Activated CD4-positive, alpha-beta T cell treated with anti-CD3 and anti-CD28 coated beads, Interleukin-2, Interleukin-4, amounts not matched to agents 100 ng/mL and 50 ng/mL, durations not matched to agents 16 hours and 8 hours (primary cell): ENCODE results near the gene LPAR5.

Source experiments
- DNase-seq: peaks from one replicate; pipeline ENCODE4 v3.0.0-alpha.2; 2020; ENCODE audit warnings: low spot score

Gene LPAR5

DNA sequence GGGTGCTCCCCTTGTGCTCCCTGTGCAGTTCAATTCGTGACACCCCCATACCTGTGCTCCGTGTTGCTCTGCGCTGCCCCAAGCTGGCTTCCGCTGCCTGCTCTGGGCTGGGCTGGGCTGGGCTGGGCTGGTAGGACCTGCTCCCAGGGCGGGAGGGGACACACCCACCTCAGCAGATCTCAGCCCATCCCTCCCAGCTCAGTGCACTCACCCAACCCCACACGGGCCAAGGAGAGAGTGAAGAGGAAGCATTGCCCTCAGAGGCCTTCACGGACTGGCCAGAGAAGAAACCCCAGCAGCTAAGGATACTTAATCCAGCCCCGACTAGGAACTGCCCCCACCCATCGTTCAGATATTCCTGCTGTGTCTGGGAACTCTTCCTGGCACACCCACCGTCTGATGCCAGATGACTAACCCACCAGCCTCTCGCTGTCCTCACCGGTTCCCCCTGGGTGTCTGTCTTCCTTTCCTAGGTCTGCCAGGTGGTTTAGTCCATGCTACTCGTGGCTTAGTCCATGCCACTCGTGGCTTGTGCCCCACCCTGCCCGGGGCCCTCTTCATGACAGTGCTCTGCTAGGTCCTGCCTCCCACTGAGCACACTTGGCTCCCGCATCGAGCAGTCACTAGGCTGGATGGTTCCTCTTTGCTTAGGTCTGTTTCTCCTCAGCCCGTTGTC is at the start of gene LPAR5:
Gene LPAR5, minus strand, starts transcription at position 104 of the 676 bp plus-strand sequence. CDS start 14,711 bp downstream, outside the sequence.
- no peak for DNase-seq

DNA sequence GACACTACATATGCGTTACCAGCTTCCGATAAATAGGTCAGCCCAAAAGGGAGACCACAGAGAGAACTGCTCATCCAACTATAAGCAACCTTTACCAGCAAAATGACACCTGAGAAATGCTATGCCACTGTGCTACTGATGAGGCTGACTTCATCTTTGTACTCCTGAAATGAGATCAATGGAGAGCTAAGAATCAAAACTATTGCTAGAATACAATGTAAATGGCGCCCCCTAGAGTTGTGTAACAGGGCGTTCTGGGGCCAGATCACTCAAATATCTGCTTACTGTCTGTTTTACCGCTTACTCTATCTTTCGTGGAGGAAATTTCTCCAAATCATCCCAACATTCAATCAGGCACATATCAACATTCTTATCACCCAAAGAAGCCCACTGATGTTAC is 48.9 kb upstream of the LPAR5 start:
- peak; percentile 79 for DNase-seq

DNA sequence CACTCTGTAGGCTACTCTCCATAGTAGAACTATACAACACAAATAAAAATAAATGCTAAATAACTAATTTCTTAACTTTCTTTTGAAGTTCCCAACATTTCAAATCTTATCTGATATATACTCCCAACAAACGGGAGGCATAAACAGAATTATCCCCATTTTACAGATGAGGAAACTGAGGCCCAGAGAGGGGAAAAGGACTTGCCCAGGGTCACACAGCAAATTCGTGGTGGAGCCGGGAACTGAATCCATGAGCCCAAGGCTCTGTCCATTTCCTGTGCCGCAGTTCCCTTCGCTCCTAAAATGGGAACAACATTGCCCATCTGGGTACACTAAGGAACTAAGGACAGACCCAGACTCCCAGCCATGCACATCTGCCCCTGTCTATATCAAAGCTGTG is 41.2 kb upstream of the LPAR5 start:
- DNase-seq = no peak

DNA sequence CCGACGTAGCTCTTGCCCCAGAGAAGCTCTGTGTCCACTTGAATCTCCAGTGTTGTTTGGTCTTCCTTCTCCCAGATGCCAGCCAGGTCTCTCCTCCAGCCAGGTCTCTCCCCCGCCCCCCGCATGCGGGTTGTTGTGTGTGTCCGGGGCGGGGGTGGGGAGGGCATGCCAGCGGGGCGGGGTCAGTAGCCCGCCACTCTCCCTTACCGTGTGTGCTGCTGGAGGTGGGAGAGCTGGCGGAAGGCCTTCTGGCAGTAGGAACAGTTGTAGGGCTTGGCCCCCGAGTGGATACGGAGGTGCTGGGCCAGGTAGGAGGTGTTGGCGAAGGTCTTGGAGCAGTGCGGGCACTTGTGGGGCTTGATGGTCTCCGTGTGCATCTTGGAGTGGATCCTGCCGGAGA is 36.4 kb upstream of the LPAR5 start:
- DNase-seq = no peak

DNA sequence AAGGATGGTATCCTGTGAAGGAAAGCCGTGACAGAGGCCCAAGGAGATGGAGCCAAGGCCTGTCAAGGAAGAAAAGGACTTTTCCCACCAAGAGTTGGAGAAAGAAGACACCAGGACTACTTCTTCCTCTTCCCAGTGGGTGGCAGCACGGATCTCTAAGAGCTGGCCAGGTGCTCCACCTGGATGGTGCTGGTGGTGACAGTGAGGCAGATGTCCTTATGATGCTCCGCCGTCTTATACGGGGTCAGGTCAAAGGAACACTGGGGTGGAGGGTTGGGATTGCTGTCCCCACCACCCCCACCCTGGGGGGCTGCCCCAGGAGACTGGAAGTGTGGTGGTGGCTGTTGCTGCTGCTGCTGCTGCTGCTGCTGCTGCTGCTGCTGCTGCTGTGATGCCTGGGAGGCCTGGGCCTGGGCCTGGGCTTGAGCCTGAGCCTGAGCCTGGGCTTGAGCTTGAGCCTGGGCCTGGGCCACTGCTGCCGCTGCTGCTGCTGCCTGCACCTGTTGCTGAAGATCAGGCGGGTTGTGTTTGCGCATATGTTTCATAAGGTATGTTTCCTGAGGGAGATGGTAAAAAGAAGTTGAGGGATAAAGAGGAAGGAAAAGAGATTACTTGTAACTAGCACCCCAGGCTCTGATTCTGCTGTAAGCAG is 31.9 kb upstream of the LPAR5 start:
- DNase-seq = no peak

DNA sequence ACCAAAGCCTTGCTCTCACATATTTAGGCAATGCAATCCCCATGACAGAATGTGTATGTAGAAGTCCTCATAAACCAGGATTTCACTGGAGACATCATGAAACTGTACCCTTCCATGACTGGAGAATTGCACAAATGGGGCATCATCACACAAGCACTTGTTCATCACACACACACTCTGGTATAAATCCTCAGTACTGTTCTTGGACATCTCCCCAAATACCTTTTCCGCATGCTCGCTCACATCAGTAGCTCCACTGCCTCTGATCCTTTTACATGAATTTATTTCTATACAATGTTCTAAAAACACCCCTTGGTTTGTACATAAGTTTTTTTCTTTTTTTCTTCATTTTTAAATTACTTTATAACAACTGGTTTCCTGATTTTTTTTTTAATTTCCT is 30.5 kb upstream of the LPAR5 start:
- no peak for DNase-seq

DNA sequence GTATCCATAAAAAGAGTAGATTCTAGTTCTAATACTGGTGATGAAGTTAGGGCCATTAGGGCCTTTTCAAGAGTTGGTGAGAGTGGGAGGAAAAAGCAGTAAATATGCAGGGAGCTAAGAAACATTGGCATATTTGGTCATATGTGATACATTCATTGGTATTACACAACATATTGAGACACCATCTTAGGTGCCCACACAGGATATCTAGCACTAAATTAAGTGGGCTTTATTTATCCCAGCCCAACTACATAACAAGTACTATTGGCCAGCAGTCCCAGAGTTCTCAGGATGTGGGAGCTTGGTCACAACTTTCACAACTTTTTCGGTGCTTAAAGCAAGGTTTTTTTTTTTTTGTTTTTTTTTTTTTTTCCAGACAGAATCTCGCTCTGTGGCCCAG is 29.1 kb upstream of the LPAR5 start:
- no peak for DNase-seq

DNA sequence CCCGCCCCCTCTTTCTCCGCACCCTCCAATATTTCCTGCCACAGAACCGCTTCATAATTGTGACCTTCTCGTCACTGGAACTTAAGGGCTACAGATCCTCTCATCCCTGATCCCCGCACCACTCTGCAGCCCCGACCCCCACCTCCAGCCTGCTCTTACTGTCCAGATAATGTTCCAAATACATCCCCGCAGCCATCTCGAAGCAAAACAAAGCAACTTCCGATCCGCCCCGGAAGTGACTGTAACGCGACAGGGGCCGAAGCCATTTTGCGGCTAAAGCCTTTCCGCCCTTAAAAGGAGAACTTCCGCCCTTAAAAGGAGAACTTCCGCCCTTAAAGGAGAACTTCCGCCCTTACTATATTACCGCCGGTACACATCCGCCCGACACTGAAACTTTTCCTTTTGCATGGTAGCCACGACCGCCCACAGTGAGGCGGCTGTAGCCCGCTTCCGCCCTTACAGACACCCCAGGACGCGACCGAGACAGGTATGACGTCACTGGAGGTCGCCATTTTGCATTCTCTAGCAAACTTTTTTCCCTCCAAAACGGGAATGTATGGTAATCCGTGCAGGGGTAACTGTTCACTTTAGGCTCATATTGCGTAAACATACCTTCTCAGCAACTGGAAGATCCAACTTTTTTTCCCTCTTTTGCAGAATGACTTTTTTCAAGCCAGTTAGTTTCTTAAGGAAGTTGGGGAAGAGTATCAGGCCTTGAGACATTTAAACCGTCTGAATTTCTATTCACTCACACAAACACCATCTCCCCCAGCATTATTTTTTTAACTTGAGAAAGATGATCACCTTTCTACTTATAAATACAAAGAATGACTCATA is 27.4 kb upstream of the LPAR5 start, which contains the start of gene ING4:
Gene ING4, minus strand, starts transcription at position 214 of the 837 bp plus-strand sequence. Its CDS starts 18 bp downstream, at position 196.
- DNase-seq = peak; percentile 99

DNA sequence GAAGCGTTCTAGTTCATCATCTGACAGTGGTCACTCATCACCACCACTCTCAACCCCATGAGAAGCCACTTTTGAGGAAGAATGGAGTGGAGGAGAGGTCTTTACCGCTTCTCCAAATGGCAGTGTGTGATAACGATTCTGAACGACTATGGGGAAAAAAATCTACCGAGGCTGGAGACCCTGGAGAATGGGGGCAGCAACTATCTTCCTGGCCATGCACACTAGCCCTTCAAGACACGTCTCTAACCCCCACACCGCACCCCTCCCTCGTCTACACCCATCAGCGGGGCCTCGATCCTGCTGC is 26.8 kb upstream of the LPAR5 start:
- no peak for DNase-seq

DNA sequence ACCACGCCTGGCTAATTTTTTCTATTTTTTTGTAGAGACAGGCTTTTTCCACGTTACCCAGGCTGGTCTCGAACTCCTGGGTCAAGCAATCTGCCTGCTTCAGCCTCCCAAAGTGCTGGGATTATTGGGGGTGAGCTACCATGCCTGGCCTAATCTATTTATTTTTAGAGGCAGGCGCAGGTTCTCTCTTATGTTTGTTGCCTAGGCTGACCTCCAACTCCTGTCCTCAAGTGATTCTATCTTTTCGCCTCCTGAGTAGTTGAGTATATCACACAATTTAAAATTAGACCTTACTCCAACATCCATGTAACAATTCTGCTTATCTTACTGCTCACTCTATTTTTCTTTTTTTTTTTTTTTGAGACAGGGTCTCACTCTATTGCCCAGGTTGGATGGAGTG is 18.2 kb upstream of the LPAR5 start:
- DNase-seq = no peak

DNA sequence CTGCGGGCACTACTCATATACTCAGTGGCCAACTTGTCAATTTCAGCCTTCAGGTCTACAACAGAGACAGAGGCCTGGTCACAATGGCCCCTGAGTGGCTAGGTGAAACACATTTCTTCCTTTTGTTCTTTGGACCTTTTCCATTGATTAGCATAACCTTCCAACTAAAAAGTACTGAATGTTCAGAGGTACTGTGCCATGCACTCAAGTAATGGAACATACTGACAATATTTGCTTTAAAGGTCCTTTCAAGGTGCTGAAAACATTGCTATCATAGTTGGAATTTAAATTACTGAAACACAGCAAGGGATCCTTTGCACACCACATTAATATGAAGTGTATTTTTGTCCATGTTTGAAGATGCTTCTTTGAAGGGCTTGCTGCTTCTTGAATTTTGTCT is 17.6 kb upstream of the LPAR5 start:
- DNase-seq = no peak

DNA sequence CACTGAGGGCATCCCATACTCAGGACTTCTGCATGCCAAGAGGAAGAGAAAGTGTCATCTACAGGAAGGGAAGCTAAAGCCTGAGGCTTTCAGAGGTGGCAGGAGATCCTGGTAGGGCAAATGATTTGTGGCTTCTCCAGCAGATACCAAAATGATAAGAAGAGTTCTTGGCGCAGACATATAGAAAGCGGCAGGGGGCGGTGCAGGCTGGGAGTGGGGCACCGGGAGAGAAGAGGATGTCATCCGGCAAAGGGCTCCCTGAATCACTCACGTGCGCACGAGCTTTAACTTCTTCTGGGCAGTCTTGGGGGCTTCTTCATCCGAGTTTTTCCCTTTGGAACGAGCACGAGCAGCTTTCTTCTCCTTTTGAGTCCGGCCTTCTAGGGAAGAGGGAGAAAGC is 16.6 kb upstream of the LPAR5 start:
- no peak for DNase-seq

DNA sequence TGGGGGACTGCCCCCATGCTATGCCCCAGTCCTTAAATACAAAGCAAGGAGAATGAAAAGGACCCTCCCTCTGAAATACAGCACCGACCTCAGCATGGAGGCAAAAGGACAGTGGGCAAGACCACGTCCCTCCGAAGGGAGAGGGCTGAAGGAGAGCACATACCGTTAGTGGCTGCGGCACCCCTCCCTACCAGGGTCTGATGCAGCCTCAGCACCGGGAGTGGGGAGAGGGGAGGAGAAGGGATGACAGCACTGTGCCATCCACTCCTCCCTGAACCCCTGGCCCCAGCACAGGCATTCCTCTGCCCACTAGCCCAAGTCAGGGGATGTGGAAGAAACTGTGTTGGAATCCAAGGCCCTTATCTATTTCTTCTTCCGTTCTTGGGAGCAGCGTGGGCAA is 15.1 kb upstream of the LPAR5 start:
- no peak for DNase-seq

DNA sequence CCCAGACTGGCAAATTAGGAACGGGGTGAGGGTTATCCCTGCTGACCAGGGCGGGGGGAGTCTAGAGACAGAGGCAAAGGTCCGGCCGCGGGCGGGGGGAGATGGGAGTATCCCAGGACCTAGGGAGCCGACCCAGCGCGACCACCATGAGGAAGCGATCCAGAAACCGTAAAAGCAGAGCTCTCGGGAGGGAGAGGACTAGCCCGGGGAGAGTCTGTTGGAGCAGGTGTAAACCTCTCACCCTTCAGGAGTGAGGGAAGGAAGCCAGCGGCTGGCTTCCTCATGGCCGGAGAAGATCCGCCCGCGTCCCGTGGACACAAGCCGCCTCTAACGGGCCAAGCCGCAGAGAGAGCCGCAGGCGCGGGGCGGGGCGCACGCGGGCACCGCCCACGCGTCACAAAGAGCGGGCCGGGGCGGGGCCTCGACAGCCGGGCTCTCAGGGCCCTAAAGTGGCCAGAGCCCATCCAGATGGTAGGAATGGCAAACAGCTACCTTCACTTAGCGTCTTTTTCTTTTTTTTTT is 11.4 kb upstream of the LPAR5 start, which contains the start of gene ACRBP:
Gene ACRBP, minus strand, starts transcription at position 350 of the 522 bp plus-strand sequence. Its CDS starts 66 bp downstream, at position 284.
- no peak for DNase-seq

DNA sequence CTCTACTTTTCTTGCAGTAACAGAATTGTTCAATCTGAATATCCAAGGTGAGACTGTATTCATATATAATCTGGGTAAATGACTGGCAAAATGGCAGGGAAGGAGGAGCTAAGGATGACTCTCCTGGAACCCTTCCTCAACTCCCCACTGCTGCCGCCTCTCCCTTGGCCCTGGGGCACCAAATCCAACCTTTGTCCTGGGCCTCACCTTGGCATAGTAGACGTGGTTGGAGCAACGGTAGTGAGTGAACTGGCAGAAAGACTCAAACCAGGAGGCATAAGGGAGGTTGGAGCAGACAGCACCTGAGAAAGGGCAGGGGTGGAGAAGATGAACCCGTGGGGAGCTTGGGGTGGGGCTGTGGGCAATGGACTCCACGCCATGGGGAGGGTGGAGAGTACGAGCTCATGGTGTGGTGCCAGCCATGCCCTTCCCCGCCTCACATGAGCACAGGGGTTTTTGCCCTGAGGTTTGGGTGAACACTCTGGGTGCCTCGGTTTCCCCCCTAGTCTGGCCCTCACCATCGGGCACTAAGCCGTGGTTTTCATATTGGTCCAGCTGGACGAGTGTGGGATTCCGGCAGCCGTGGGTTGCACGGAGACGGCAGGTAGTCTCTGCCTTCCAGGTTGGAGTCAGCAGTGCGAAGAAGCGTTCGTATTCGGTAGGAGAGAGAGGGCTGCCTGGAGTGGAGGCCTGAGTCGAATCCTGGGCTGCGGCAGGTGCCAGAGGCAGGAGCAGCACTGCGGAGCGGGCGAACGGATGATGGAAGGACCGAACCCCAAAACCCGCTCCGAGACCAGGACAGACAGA is 10.7 kb upstream of the LPAR5 start:
- DNase-seq = no peak

DNA sequence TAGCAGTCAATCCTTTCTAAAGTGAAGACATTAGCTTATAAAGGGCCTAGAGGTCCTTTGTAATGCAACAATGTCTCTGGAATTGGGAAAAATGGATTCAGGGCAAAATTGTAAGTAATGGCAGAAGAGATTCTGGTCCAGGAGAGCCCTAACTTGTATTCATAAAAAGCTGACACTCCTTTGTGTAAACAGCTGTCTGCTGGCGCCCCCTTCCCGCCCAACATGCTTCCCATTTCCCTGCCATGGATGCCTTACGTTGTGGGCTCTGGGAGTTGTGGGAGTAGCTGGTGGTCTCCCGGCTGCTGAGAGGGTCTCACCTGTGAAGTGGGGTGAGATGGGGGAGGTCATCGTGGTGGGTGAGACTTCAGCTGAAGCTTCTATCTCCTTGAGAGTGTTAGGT is 9.1 kb upstream of the LPAR5 start:
- no peak for DNase-seq

DNA sequence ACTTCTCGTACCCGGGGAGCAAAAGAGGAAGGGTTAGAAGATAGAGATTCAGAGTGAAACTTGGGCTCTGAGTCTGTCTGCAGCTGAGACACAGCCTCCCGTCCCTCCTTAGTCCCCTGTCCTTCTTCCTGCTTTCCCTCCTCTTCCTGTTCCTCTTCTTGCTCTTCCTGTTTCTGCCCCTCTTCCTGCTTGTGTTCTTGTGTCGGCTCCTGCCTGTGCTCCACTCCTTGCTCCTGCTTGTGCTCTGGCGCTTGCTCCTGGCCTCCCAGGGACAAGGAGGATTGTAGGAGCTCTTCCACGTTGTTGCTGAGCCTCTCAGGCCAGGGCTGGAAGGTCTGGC is 8.5 kb upstream of the LPAR5 start:
- DNase-seq = no peak

DNA sequence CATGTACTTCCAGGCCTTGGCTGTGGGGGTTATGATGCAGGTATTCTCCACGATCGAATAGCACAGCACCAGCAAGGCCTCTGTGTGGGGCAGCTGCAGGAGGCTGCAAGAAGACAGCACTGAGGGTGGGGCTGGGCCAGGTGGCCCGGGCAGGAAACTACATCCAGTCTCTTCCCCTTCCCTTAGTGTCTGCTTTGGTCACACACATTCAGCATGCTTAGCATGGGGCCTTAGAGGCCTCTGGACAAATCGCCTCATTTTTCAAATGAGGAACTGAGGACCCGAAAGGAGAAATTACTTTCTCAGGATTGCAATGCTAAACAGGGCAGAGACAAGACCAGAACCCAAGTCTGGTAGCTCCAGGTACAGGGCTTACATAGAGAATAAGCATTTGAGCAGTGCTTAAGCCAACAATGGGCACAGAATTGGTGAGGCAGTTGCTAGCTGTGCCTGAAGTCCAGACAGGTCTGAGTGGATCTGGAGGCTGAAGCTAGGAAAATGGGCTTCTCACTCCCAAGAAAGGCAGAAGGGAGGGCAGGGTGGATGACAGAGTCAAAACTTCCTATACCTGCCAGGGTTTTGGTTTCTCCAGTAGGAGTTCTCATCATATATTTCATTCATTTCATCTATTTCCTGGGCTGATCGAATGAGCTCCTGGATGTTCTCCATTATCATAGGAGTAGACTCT is 8.0 kb upstream of the LPAR5 start:
- DNase-seq = no peak

DNA sequence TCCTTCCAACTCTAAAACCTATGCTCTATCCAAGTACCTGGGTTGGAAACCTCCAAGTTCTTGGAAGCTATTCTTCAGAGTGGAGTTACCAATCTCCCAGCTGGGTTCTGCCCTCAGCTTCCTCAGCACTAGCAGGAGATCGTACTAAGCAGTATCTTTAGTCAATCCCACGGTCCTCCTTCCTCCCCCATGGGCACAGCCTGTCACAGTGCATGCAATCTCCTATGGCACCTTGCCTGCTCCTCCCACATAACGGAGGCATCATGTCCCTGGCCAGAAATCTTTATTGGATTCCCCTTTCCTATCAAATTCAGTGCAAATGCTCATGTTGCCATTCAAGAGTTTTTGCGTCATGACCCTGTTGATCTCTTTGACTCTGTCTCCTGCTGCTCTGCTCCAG is 5.4 kb upstream of the LPAR5 start:
- no peak for DNase-seq

DNA sequence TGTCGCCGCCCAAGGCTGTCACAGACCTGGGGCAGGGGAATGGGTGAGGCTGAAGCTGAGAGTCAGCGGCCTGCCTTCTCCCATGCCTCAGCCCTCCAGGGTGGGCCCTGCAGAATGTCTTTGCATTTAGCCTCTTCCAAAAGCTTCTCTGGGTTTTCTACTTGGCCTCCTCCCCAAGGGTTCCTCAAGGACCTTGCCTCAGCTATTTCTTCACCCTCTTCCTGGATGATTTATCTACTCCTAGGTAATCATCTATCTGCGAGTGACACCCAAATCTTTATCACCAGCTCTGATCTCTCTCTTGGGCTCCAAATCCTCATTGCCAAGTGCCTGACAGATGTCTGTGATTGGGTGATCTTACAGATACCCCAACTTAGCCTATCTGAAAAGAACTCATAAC is 4.7 kb upstream of the LPAR5 start:
- no peak for DNase-seq

DNA sequence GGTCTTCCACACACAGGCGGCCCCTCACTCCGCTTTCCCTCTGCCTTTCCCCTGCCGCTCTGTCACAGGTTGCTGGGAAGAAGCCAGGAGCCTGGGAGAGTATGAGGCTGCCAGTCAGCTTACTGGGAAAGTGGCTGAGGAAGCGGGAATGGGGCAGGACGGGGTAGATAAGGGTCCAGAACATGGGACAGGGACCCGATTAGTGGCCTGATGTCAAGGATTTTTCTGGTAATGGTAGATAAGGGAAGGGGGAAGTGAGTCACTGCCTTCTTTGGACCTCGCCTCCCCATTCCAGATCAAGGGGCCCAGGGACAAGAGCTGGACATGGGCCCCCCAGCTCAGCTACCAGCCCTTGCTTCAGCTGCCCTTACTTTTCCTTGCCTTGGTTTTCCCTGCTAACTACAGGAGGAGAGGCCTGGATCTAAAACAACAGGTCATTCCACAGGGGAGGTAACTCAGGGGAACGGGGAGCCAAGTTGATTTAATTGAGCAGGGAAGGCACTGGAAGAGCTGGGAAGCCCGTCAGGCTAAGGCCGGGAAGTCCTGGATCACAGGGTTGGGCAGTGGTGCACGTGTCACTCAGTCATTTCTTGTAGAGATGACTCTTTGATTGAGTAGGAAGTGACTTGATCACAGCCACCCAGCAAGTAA is 3.5 kb upstream of the LPAR5 start:
- DNase-seq = no peak
